ENCODE results near the gene C1orf122.

- no peak for TF ChIP-seq CTCF (IDR thresholded peaks at IDR 0.05)
- TF ChIP-seq POLR2A (IDR thresholded peaks at IDR 0.05), result no peak
- TF ChIP-seq POLR2AphosphoS5 (IDR thresholded peaks at IDR 0.05), result no peak
Measured at GRCh38 chr1:37846647-37847339, 39.2 kb downstream of the C1orf122 start.
